Fibroblast of pulmonary artery (primary cell): ENCODE data around the gene NUDT22.

Experiments used
- DNase-seq: peaks from one replicate; pipeline ENCODE4 v3.0.0-alpha.2; 2010; ENCODE audit warnings: low read depth
- H3K4me3 ChIP-seq: replicated peaks from 2 replicates; pipeline ENCODE4 v1.5.1; 2011; ENCODE audit warnings: low read depth, mild to moderate bottlenecking, control low read depth, low read length, moderate library complexity
- TF ChIP-seq, protein P1 (sequence below): IDR thresholded peaks from 2 replicates; pipeline ENCODE4 v1.5.1; 2011; ENCODE audit warnings: mild to moderate bottlenecking, control low read depth, low read length, inconsistent platforms; ENCODE audit errors: missing control alignments

The NUDT22 gene

DNA sequence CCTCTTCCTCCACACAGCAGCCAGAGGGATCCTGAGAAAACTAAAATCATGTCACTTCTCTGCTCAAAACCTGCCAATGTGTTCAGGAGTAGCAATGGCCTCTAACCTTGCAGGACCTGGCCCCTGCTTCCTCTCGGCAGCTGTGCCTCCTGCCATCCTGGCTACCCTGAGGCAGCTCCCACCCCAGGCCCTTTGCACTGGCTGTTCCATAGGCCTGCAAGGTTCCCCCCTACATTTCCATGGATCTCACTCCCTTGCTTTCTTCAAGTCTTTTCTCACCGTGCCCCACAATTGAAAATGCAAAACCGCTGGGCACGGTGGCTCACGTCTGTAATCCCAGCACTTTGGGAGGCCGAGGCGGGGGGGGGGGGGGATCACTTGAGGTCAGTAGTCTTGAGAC is 42.2 kb upstream of the NUDT22 start:
- H3K4me3 ChIP-seq, result no peak overlapping the region
- DNase-seq, result no peak
- TF ChIP-seq, protein P1, sequence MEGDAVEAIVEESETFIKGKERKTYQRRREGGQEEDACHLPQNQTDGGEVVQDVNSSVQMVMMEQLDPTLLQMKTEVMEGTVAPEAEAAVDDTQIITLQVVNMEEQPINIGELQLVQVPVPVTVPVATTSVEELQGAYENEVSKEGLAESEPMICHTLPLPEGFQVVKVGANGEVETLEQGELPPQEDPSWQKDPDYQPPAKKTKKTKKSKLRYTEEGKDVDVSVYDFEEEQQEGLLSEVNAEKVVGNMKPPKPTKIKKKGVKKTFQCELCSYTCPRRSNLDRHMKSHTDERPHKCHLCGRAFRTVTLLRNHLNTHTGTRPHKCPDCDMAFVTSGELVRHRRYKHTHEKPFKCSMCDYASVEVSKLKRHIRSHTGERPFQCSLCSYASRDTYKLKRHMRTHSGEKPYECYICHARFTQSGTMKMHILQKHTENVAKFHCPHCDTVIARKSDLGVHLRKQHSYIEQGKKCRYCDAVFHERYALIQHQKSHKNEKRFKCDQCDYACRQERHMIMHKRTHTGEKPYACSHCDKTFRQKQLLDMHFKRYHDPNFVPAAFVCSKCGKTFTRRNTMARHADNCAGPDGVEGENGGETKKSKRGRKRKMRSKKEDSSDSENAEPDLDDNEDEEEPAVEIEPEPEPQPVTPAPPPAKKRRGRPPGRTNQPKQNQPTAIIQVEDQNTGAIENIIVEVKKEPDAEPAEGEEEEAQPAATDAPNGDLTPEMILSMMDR, result no peak

DNA sequence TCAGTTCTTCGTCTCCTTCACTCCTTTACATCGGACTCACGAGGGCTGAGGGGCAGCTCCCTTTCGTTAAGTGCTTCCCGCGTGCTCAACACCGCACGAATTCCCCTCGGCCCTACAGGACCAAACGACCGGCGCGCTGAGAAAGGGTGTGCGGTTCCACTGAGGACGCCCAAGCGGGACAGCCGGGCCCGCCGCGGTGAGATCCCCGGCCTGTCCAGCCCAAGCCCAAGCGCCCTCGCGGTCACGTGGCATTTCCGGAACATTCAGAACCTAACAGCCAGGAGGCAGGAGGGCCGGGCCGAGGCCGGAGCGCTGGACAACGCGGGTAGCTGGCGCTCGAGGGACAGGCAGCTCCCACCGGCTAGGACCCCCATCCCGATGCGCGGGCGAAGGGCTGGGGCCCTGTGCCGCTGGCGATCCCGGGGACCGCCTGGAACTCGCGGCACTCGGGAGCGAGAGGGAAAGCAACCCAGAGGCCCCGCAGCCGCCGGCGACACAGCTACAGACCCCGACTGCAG is 40.8 kb upstream of the NUDT22 start:
- peak overlapping the region; percentile 75 for H3K4me3 ChIP-seq
- TF ChIP-seq, protein P1, result peak; percentile 37
- peak; percentile 86 for DNase-seq

GRCh38 chr11:64185693-64186491 is 40.2 kb upstream of the NUDT22 start, which contains the start of gene STIP1:
Gene STIP1, plus strand, starts transcription at chr11:64186171. Its CDS starts 91 bp downstream, at chr11:64186262.
- peak within 1 kb of the TSS; percentile 75 for H3K4me3 ChIP-seq
- peak; percentile 100 for DNase-seq
- TF ChIP-seq, protein P1, result peak; percentile 49

- no peak overlapping the region for H3K4me3 ChIP-seq
- no peak for DNase-seq
- TF ChIP-seq, protein P1, result no peak
Observed at GRCh38 chr11:64186492-64187165, 39.4 kb upstream of the NUDT22 start.

DNA sequence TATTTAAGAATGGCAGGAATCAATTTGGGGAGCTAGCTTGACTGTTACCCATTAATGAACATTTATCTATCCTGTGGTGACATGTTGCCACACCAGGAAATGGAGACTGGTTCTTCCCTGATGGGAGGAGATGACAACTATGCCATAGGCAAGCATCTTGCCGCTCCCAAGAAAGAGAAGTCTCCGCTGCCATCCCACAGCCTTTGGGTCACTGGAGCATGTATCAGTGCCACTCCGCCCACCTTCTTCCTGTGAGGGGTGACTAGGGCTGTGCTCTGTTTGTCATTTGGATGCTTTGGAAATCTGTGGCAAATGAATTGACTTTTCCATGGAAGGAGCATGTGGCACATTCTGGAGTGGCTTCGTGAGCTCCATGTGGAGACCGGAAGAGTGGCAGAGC is 33.6 kb upstream of the NUDT22 start:
- H3K4me3 ChIP-seq, result no peak overlapping the region

DNA sequence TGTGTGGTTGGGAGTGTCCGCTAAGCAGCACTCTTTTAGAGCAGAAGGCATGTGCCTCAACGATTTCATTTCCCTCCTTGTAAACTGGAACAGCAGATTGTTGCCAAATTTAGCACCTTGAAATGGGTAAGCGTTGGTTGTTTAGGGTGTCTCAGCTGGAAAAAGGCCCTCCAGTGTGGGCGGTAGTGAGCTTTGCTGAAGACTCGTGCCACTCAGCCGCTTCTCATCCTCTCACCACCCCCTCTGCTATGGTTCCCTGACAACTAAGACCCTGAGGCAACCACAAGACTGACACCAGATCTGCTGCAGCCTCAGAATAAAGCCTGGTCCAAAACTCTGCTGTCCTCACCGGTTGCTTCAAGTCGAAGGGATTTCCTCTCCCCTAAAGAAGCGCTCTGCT is 29.4 kb upstream of the NUDT22 start:
- TF ChIP-seq, protein P1, result no peak
- no peak for DNase-seq
- no peak overlapping the region for H3K4me3 ChIP-seq

More for the DNA sequence above, 33.6 kb upstream of the NUDT22 start:
- TF ChIP-seq, protein P1, result no peak
- DNase-seq, result no peak
